GM10248 (cell line): ENCODE data around the gene GAS1.

Source experiments
- CTCF ChIA-PET: fragments of 300-600 bp; sonication (Branson Sonifier 250); formaldehyde crosslinking; extraction: SDS; loops from one replicate; lab custom pipeline; 2021; ENCODE audit warnings: antibody characterized with exemption; lab: Yijun Ruan, JAX
- POLR2A ChIA-PET: fragments of 350-650 bp; sonication (Branson Sonifier 250); formaldehyde crosslinking; extraction: SDS; loops from one replicate; lab custom pipeline; 2020; ENCODE audit warnings: antibody characterized with exemption; lab: Yijun Ruan, JAX
- DNase-seq: peaks from one replicate; pipeline ENCODE4 v3.0.0; 2012; ENCODE audit errors: extremely low spot score
- CTCF ChIP-seq: IDR thresholded peaks from 2 replicates; pipeline ENCODE4 v1.5.1; 2012; ENCODE audit warnings: mild to moderate bottlenecking, low read depth; ENCODE audit errors: extremely low read depth, missing control alignments, control extremely low read depth

GAS1 gene

DNA sequence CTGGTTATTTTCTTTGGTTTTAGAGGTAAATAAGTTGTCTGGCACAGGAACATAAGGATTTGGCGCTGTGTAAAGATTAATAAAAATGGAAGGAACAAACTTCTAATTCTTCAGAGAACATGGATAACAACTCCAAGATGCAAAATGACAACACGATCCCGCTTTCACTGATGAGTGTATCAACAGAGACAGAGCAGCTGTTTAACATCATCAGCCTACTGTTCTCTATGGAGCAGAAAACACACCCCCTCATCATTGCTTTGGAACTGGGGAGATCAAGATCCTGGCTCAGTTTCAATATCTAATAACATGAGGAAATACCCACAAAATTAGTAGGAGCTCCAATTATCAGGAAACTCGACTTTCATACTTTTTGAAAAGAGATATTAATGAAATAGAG lies 8.3 kb upstream of the GAS1 start:
- DNase-seq: no peak
- ChIA-PET POLR2A (no interaction called here), CTCF (no interaction called here)
- TF ChIP-seq CTCF: no peak

GRCh38 chr9:86955042-86955441 lies 7.7 kb upstream of the GAS1 start:
- DNase-seq: no peak
- CTCF ChIA-PET: no interaction called here
- POLR2A ChIA-PET: no interaction called here
- no peak for TF ChIP-seq CTCF

DNA sequence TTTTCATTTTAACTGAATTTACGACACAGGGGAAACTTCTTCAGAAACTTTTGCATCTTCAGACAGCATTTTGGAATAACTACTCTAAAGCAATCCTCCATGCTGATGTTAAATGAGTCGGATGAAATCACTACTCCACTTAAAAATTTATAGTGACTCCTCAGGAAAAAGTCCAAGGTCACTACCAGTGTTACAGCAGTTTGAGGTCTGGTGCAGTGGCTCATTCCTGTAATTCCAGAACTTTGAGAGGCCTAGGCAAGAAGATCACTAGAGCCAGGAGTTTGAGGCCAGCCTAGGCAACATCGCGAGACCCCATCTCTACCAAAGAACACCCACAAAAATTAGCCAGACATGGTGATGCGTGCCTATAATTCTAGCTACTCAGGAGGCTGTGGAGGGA lies 5.9 kb upstream of the GAS1 start:
- CTCF ChIA-PET: no interaction called here
- TF ChIP-seq CTCF: no peak
- POLR2A ChIA-PET: no interaction called here
- DNase-seq: no peak

- ChIA-PET CTCF (interaction anchor here (0.8 to 1.6 kb wide), 6 partner anchors 10 to 377 kb away, joined by 3 to 4 read pairs (median 4); no protein-coding TSS in a partner anchor), POLR2A (no interaction called here)
- DNase-seq: peak; percentile 74
- TF ChIP-seq CTCF: peak; percentile 52
Observed at GRCh38 chr9:86948074-86948929, 996 bp upstream of the GAS1 start.

GRCh38 chr9:86946201-86947145 lies 833 bp downstream of the GAS1 start:
- peak; percentile 34 for DNase-seq
- TF ChIP-seq CTCF: no peak
- ChIA-PET POLR2A (no interaction called here), CTCF (no interaction called here)

- TF ChIP-seq CTCF: no peak
- ChIA-PET POLR2A (no interaction called here), CTCF (no interaction called here)
- no peak for DNase-seq
Observed at GRCh38 chr9:86945728-86946200, 1.5 kb downstream of the GAS1 start.
